Osteoblast (primary cell): ENCODE results near the gene GNAT3. TPM values are rescaled to one million over a fixed set of nuclear protein-coding genes. Genes with fewer than 3 reads are reported as not detected.

Source experiments
- DNase-seq: peaks from one replicate; pipeline ENCODE4 v3.0.0; 2011; ENCODE audit warnings: low spot score, mixed read lengths; ENCODE audit not compliant: insufficient read length; ENCODE audit errors: missing footprints
- H2AFZ ChIP-seq: 2 replicates; pipeline ENCODE4 v1.6.0; 2011; ENCODE audit warnings: mild to moderate bottlenecking, low read length
- H3K27ac ChIP-seq: 2 replicates; pipeline ENCODE4 v1.5.1; 2011; ENCODE audit warnings: mild to moderate bottlenecking, low read depth, low read length, moderate library complexity
- H3K27me3 ChIP-seq: 2 replicates; pipeline ENCODE4 v1.6.0; 2012; ENCODE audit warnings: mild to moderate bottlenecking, control low read depth, inconsistent platforms, low read length, moderate library complexity; ENCODE audit not compliant: insufficient read depth
- H3K36me3 ChIP-seq: 2 replicates; pipeline ENCODE4 v1.5.1; 2011; ENCODE audit warnings: mild to moderate bottlenecking, low read length, control low read depth, moderate library complexity; ENCODE audit not compliant: insufficient read depth
- H3K4me1 ChIP-seq: 2 replicates; pipeline ENCODE4 v1.5.1; 2011; ENCODE audit warnings: mild to moderate bottlenecking, low read length, control low read depth, moderate library complexity; ENCODE audit not compliant: insufficient read depth
- H3K4me2 ChIP-seq: 2 replicates; pipeline ENCODE4 v1.6.0; 2011; ENCODE audit warnings: mild to moderate bottlenecking, low read length; ENCODE audit not compliant: insufficient read depth
- H3K4me3 ChIP-seq: fragments of 200-600 bp; sonication (generic); 3 replicates; pipeline ENCODE4 v1.5.1; 2012; ENCODE audit warnings: mild to moderate bottlenecking, low read length, inconsistent platforms; ENCODE audit not compliant: insufficient read depth
- H3K79me2 ChIP-seq: 2 replicates; pipeline ENCODE4 v1.6.0; 2012; ENCODE audit warnings: mild to moderate bottlenecking, low read length, control low read depth, inconsistent platforms; ENCODE audit not compliant: insufficient read depth
- H3K9me3 ChIP-seq: 2 replicates; pipeline ENCODE4 v1.5.1; 2011; ENCODE audit warnings: low read depth, low read length, control low read depth
- H4K20me1 ChIP-seq: 2 replicates; pipeline ENCODE4 v1.6.0; 2012; ENCODE audit warnings: mild to moderate bottlenecking, low read length, control low read depth; ENCODE audit not compliant: insufficient read depth
- CTCF ChIP-seq: IDR thresholded peaks from 2 replicates; pipeline ENCODE4 v1.5.1; 2011; ENCODE audit warnings: mild to moderate bottlenecking, low read depth, low read length, moderate library complexity; ENCODE audit errors: extremely low read depth
- total RNA-seq: library from RNA; depleted of rRNA; stranded (reverse); fragments of >200 nt; gene quantifications from 2 replicates; pipeline ENCODE4 v1.2.3, GENCODE V29; 2012

GNAT3 gene
- total RNA-seq, 1 donor, result not detected

- no peaks in the 10 kb centered on the region for H3K36me3 ChIP-seq
- H3K4me1 ChIP-seq, result peaks cover 16% of the 10 kb centered on the region
- H3K27ac ChIP-seq, result no peak overlapping the region
- H3K27me3 ChIP-seq, result no peaks in the 10 kb centered on the region
- no peak for TF ChIP-seq CTCF
- H2AFZ ChIP-seq, result peak overlapping the region; percentile 41
- peak overlapping the region; percentile 12 for H3K4me2 ChIP-seq
- H4K20me1 ChIP-seq, result no peaks in the 10 kb centered on the region
- DNase-seq, result no peak
- H3K9me3 ChIP-seq, result no peaks in the 10 kb centered on the region
- H3K79me2 ChIP-seq, result no peaks in the 10 kb centered on the region
- H3K4me3 ChIP-seq, result no peak overlapping the region
These were observed 37.1 kb upstream of the GNAT3 start for GRCh38 chr7:80548840-80549530.

- peak overlapping the region; percentile 53 for H3K4me2 ChIP-seq
- H3K9me3 ChIP-seq, result no peaks in the 10 kb centered on the region
These were observed 30.5 kb upstream of the GNAT3 start for GRCh38 chr7:80542398-80542797.

DNA sequence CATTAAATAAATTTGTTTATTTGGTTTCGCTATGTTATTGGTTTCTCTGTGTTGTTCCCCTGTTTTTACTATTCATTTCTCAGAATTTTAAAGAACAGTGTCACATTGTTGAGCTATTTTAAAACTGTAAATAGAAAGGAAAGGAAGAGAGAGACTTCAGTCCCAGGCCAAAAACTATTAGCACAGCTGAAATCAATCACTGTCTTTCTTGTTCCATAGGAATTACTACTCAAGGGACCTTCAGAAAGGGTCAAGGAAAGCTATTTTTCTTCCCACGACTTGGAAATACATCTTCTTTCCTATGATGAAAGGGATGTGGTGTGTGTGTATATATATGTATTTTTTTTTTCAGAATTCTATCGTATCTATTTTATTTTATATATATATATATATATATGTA, 29.0 kb upstream of the GNAT3 start:
- Histone ChIP-seq H3K79me2 (no peaks in the 10 kb centered on the region), H3K27ac (no peak overlapping the region), H3K4me3 (no peak overlapping the region), H3K27me3 (no peaks in the 10 kb centered on the region), H3K4me1 (peaks cover 13% of the 10 kb centered on the region), H3K9me3 (no peaks in the 10 kb centered on the region), H3K36me3 (no peaks in the 10 kb centered on the region), H3K4me2 (no peak overlapping the region), H4K20me1 (no peaks in the 10 kb centered on the region), H2AFZ (no peak overlapping the region)
- no peak for TF ChIP-seq CTCF
- DNase-seq, result no peak

More at GRCh38 chr7:80542398-80542797, 30.5 kb upstream of the GNAT3 start:
- H2AFZ ChIP-seq, result no peak overlapping the region
- H3K4me1 ChIP-seq, result peaks cover 13% of the 10 kb centered on the region
- TF ChIP-seq CTCF, result no peak
- H3K79me2 ChIP-seq, result no peaks in the 10 kb centered on the region
- no peaks in the 10 kb centered on the region for H3K27me3 ChIP-seq
- peak overlapping the region; percentile 84 for H3K27ac ChIP-seq
- H3K4me3 ChIP-seq, result no peak overlapping the region
- no peaks in the 10 kb centered on the region for H3K36me3 ChIP-seq
- H4K20me1 ChIP-seq, result no peaks in the 10 kb centered on the region
- DNase-seq, result peak; percentile 87

DNA sequence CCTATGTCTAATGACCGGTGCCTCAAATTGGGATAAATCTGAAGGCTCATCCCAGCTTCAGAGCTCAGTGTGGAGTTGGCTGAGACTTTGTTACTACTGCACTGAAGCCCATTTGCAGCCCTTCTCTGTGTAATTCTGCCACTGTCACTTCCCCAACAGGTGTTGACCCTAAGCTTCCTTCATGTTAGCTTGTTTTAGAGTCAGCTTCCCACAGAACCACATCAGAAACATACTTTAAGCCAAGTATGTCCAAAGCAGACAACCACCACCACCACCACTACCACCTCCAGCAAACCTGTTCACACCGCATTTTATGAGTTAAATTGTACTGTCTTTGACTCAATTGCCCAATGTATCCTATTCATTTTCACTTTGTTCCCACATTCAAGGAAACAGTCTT, 25.2 kb upstream of the GNAT3 start:
- no peaks in the 10 kb centered on the region for H3K36me3 ChIP-seq
- H3K4me3 ChIP-seq, result no peak overlapping the region

More for the DNA sequence above, 25.2 kb upstream of the GNAT3 start:
- no peak overlapping the region for H2AFZ ChIP-seq
- H3K27ac ChIP-seq, result no peak overlapping the region
- H3K4me1 ChIP-seq, result peaks cover 12% of the 10 kb centered on the region
- TF ChIP-seq CTCF, result no peak
- no peaks in the 10 kb centered on the region for H3K9me3 ChIP-seq
- H3K4me2 ChIP-seq, result no peak overlapping the region
- no peak for DNase-seq
- H4K20me1 ChIP-seq, result no peaks in the 10 kb centered on the region
- H3K79me2 ChIP-seq, result no peaks in the 10 kb centered on the region
- no peaks in the 10 kb centered on the region for H3K27me3 ChIP-seq
